ENCODE results near the gene DAND5. TPM values are rescaled to one million over a fixed set of nuclear protein-coding genes. Genes with fewer than 3 reads are reported as not detected.

The DAND5 gene
- polyA plus RNA-seq, 3 donors, result not detected

DNA sequence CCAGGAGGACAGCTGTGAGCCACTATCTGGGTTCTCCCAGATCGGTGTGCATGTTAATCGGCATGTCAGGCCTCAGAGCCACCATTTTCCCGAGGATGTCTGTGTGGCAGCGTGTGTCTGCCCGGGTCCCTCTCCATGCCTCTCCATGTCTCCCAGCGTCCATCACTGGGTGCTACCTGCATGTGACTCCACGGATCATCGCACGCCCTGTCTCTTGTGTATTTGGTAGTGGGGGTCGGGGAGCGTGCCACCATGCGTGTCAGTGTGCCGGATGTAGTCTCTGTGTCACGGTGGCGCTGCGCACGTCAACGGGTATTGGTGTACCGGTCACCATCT is 31.8 kb downstream of the DAND5 start:
- H3K27ac Mint-ChIP-seq, result peak overlapping the region in 1 of 7 donors; percentile 42

DNA sequence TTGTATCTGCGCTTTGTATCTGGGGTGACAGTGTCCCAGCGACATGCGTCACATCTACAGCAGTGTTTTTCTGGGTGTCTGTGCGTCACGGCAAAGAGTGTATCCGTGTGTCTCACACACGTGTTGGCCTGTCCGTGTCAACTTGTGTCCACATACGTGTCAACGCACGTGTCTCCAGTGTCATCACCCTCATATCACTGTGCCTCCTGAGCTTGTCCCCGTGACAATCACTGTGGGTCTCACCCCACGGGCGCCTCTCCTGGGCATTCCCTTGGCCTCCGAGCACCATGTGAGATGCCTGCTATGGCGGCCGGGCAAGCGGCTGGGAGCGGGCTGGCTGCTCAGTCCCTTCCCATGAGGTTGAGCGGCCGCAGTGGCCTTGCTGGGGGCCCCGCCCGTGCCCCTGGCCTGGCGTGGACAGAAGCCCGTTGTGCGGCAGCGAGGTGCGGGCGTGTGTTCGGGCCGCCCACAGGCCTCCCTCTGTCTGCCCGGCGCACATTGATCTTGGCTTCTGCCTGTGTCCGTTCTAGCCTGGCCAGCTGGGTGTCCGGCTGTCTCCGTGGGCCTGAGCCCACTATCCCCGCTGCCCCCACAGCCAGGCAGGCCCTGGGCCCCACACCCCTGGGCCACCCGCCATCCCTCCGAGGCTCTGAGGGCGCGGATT is 32.3 kb downstream of the DAND5 start:
- intact Hi-C loops (cut with micrococcal nuclease), result no loop called here
- peaks cover 0 to 12% of the 10 kb centered on the region in 2 donors for H3K27me3 ChIP-seq (ENCODE audit: control insufficient read depth in 2 of 2, insufficient read depth in 2 of 2, low read length in 2 of 2)
- no peak overlapping the region for H3K4me2 ChIP-seq (replicated peaks; ENCODE audit: extremely low read depth, low read length, poor library complexity, severe bottlenecking)
- 94% methylated on average over 41 of the region's 41 CpGs for WGBS (ENCODE audit: insufficient coverage)
- peaks cover 9% of the 10 kb centered on the region for H4K20me1 ChIP-seq (ENCODE audit: insufficient read depth, low read length)
- Mint-ChIP-seq H3K9me3 (peaks cover 0 to 2% (median 0%) of the 10 kb centered on the region in 7 donors), H3K27ac (peak overlapping the region in 1 of 7 donors; percentile 42), H3K4me3 (peak overlapping the region in 1 of 2 donors; percentile 18), H3K4me1 (peaks cover 2% of the 10 kb centered on the region), H3K27me3 (ENCODE audit: low read depth in 3 of 3) (peaks cover 14 to 16% (median 15%) of the 10 kb centered on the region in 3 donors), H3K36me3 (peaks cover 0 to 12% of the 10 kb centered on the region in 2 donors)
- peaks cover 1 to 2% of the 10 kb centered on the region in 2 donors for H3K4me1 ChIP-seq (ENCODE audit: control insufficient read depth in 1 of 2, insufficient read depth in 2 of 2, low read length in 2 of 2)
- DNase-seq, result no peak
- no peak overlapping the region for H3K4me3 ChIP-seq (replicated peaks in 1 of 3; ENCODE audit: low read depth in 2 of 3, low read length in 3 of 3)
- H3K36me3 ChIP-seq (replicated peaks in 1 of 2; ENCODE audit: control insufficient read depth in 1 of 2, insufficient read depth in 2 of 2, low read length in 2 of 2), result no peaks in the 10 kb centered on the region
- no peaks in the 10 kb centered on the region for H3K9me3 ChIP-seq (replicated peaks in 1 of 2; ENCODE audit: control insufficient read depth in 1 of 2, insufficient read depth in 1 of 2, low read length in 2 of 2)
- H3K79me2 ChIP-seq (ENCODE audit: insufficient read depth, low read length), result no peaks in the 10 kb centered on the region
- TF ChIP-seq, protein P1, sequence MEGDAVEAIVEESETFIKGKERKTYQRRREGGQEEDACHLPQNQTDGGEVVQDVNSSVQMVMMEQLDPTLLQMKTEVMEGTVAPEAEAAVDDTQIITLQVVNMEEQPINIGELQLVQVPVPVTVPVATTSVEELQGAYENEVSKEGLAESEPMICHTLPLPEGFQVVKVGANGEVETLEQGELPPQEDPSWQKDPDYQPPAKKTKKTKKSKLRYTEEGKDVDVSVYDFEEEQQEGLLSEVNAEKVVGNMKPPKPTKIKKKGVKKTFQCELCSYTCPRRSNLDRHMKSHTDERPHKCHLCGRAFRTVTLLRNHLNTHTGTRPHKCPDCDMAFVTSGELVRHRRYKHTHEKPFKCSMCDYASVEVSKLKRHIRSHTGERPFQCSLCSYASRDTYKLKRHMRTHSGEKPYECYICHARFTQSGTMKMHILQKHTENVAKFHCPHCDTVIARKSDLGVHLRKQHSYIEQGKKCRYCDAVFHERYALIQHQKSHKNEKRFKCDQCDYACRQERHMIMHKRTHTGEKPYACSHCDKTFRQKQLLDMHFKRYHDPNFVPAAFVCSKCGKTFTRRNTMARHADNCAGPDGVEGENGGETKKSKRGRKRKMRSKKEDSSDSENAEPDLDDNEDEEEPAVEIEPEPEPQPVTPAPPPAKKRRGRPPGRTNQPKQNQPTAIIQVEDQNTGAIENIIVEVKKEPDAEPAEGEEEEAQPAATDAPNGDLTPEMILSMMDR (IDR thresholded peaks at IDR 0.05), result no peak
- H2AFZ ChIP-seq (ENCODE audit: insufficient read depth, low read depth, low read length, poor library complexity, severe bottlenecking), result no peak overlapping the region
- H3K27ac ChIP-seq (ENCODE audit: low read depth in 1 of 2, low read length in 2 of 2), result no peak overlapping the region
- H3K9ac ChIP-seq (ENCODE audit: insufficient read depth, low read length, poor library complexity, severe bottlenecking), result no peak overlapping the region

More for the DNA sequence above, 31.8 kb downstream of the DAND5 start:
- Histone ChIP-seq H3K4me2 (replicated peaks; ENCODE audit: extremely low read depth, low read length, poor library complexity, severe bottlenecking) (no peak overlapping the region), H3K9ac (ENCODE audit: insufficient read depth, low read length, poor library complexity, severe bottlenecking) (no peak overlapping the region), H3K79me2 (ENCODE audit: insufficient read depth, low read length) (no peaks in the 10 kb centered on the region), H2AFZ (ENCODE audit: insufficient read depth, low read depth, low read length, poor library complexity, severe bottlenecking) (no peak overlapping the region), H3K9me3 (replicated peaks in 1 of 2; ENCODE audit: control insufficient read depth in 1 of 2, insufficient read depth in 1 of 2, low read length in 2 of 2) (no peaks in the 10 kb centered on the region), H3K27ac (ENCODE audit: low read depth in 1 of 2, low read length in 2 of 2) (no peak overlapping the region), H3K27me3 (ENCODE audit: control insufficient read depth in 2 of 2, insufficient read depth in 2 of 2, low read length in 2 of 2) (peaks cover 0 to 17% of the 10 kb centered on the region in 2 donors), H3K36me3 (replicated peaks in 1 of 2; ENCODE audit: control insufficient read depth in 1 of 2, insufficient read depth in 2 of 2, low read length in 2 of 2) (no peaks in the 10 kb centered on the region), H3K4me1 (ENCODE audit: control insufficient read depth in 1 of 2, insufficient read depth in 2 of 2, low read length in 2 of 2) (peaks cover 5 to 7% of the 10 kb centered on the region in 2 donors), H4K20me1 (ENCODE audit: insufficient read depth, low read length) (peaks cover 10% of the 10 kb centered on the region), H3K4me3 (replicated peaks in 1 of 3; ENCODE audit: low read depth in 2 of 3, low read length in 3 of 3) (no peak overlapping the region)
- H3K4me3 Mint-ChIP-seq, result peak overlapping the region in 1 of 2 donors; percentile 18
- peaks cover 2% of the 10 kb centered on the region for H3K4me1 Mint-ChIP-seq
- intact Hi-C loops (cut with micrococcal nuclease), result no loop called here
- DNase-seq, result no peak
- peaks cover 0 to 12% of the 10 kb centered on the region in 2 donors for H3K36me3 Mint-ChIP-seq
- TF ChIP-seq, protein P1 (IDR thresholded peaks at IDR 0.05), result no peak
- H3K27me3 Mint-ChIP-seq (ENCODE audit: low read depth in 3 of 3), result peaks cover 15 to 19% (median 17%) of the 10 kb centered on the region in 3 donors
- peaks cover 0 to 3% (median 0%) of the 10 kb centered on the region in 7 donors for H3K9me3 Mint-ChIP-seq
- WGBS (ENCODE audit: insufficient coverage), result 94% methylated on average over 19 of the region's 19 CpGs

Data from CD14-positive monocyte (primary cell).